Sigmoid colon (tissue), 4 donors: Measurements from ENCODE around the gene ADORA2B.

Source experiments
- CTCF ChIP-seq, 4 experiments: fragments of 450-650 bp in 3 of 4; fragments of 200-600 bp in 1 of 4; IDR thresholded peaks; one replicate each; pipeline ENCODE4 v1.5.1; 2016 to 2019; ENCODE audit warnings: antibody characterized with exemption in 4 of 4, mild to moderate bottlenecking in 3 of 4, moderate library complexity in 2 of 4
- POLR2A ChIP-seq, 2 donors: fragments of 450-650 bp; IDR thresholded peaks; one replicate each; pipeline ENCODE4 v1.6.1; 2016; ENCODE audit warnings: antibody characterized with exemption in 2 of 2, mild to moderate bottlenecking in 2 of 2, moderate library complexity in 2 of 2
- POLR2AphosphoS5 ChIP-seq, 4 donors: sonication (generic); formaldehyde crosslinking; IDR thresholded peaks; one replicate each; pipeline ENCODE4 v1.6.1; 2017; ENCODE audit warnings: antibody characterized with exemption in 4 of 4

DNA sequence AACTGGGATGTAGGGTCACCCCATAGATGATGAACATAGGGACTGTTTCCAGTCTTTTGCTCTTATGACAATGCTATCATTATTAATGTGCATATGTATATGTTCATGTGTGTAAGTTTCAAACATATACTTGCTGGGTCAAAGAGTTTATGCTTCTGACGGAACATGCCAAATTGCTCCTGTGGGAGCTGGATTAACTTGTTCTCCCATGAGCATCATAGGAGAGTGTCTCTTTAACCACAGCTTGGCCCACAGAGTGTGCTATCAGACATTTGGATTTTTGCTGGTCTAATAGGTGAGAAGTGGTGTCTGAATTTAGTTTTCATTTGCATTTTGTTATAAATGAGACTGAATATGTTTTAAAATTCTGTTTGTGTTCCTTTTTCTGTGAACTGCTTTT, 22.3 kb upstream of the ADORA2B start:
- TF ChIP-seq CTCF (IDR thresholded peaks at IDR 0.05) (no peak), POLR2A (IDR thresholded peaks at IDR 0.05) (no peak), POLR2AphosphoS5 (IDR thresholded peaks at IDR 0.05) (no peak)
